ENCODE measurements around the gene KCTD19.

Gene KCTD19

GRCh38 chr16:67357561-67357960 is 31.0 kb upstream of the KCTD19 start:
- TF ChIP-seq FOXP2 (optimal IDR thresholded peaks at IDR 0.05; ENCODE audit: borderline replicate concordance, extremely low read depth, extremely low read length, insufficient read depth) (no peak), TAF1 (IDR thresholded peaks at IDR 0.05; ENCODE audit: borderline replicate concordance, insufficient read depth, low read length) (no peak), REST (IDR thresholded peaks at IDR 0.05; ENCODE audit: insufficient read depth in 1 of 2, low read depth in 2 of 2, low read length in 2 of 2) (no peak), POLR2AphosphoS5 (IDR thresholded peaks at IDR 0.05; ENCODE audit: low read depth, low read length) (no peak), SIN3A (IDR thresholded peaks at IDR 0.05; ENCODE audit: borderline replicate concordance, insufficient read depth, low read length) (no peak)

DNA sequence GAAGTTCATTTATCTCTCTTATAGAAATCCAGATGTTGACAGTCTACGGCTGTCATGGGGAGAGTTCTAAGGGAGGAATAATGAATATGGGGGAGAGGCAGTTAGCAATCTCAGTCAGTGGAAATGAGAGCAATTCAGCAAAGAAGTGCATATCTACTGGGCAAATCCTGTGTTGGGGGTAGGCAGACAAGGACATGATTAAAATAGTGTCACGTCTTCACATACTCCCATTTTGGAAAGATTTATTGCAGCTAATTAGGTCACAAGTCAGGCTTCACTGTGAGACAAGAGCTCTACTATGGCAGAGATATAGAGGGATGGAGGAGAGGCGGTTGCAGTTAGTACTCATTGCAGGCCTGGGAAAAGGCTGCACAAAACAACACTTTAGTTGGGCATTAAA is 29.9 kb upstream of the KCTD19 start:
- TF ChIP-seq SIN3A (IDR thresholded peaks at IDR 0.05; ENCODE audit: borderline replicate concordance, insufficient read depth, low read length) (no peak), FOXP2 (optimal IDR thresholded peaks at IDR 0.05; ENCODE audit: borderline replicate concordance, extremely low read depth, extremely low read length, insufficient read depth) (no peak), POLR2AphosphoS5 (IDR thresholded peaks at IDR 0.05; ENCODE audit: low read depth, low read length) (no peak), TAF1 (IDR thresholded peaks at IDR 0.05; ENCODE audit: borderline replicate concordance, insufficient read depth, low read length) (no peak), REST (IDR thresholded peaks at IDR 0.05; ENCODE audit: insufficient read depth in 1 of 2, low read depth in 2 of 2, low read length in 2 of 2) (no peak)

GRCh38 chr16:67350324-67350723 is 23.8 kb upstream of the KCTD19 start:
- TF ChIP-seq FOXP2 (optimal IDR thresholded peaks at IDR 0.05; ENCODE audit: borderline replicate concordance, extremely low read depth, extremely low read length, insufficient read depth) = no peak
- TF ChIP-seq SIN3A (IDR thresholded peaks at IDR 0.05; ENCODE audit: borderline replicate concordance, insufficient read depth, low read length) = no peak
- no peak for TF ChIP-seq TAF1 (IDR thresholded peaks at IDR 0.05; ENCODE audit: borderline replicate concordance, insufficient read depth, low read length)
- TF ChIP-seq POLR2AphosphoS5 (IDR thresholded peaks at IDR 0.05; ENCODE audit: low read depth, low read length) = no peak
- no peak for TF ChIP-seq REST (IDR thresholded peaks at IDR 0.05; ENCODE audit: insufficient read depth in 1 of 2, low read depth in 2 of 2, low read length in 2 of 2)

DNA sequence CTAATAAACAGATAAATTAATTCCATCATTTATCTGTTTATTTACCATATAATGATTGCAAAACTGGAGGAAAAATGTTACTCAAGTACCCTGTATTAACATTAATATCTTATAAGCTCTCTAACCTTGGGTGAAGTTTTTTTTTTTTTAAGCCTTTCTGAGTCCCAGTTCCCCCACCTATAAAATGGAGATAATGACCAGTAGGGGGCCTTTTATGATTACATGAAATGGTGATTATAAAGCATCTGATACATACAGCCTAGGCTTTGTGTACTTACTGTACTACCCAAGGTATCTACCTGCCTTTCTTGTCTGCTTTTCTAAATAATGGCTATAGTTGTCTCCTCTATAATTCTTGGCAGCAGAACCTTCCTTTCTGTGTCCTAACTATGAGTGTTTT is 22.6 kb upstream of the KCTD19 start:
- TF ChIP-seq REST (IDR thresholded peaks at IDR 0.05; ENCODE audit: insufficient read depth in 1 of 2, low read depth in 2 of 2, low read length in 2 of 2) (no peak), POLR2AphosphoS5 (IDR thresholded peaks at IDR 0.05; ENCODE audit: low read depth, low read length) (no peak), FOXP2 (optimal IDR thresholded peaks at IDR 0.05; ENCODE audit: borderline replicate concordance, extremely low read depth, extremely low read length, insufficient read depth) (no peak), SIN3A (IDR thresholded peaks at IDR 0.05; ENCODE audit: borderline replicate concordance, insufficient read depth, low read length) (no peak), TAF1 (IDR thresholded peaks at IDR 0.05; ENCODE audit: borderline replicate concordance, insufficient read depth, low read length) (no peak)

DNA sequence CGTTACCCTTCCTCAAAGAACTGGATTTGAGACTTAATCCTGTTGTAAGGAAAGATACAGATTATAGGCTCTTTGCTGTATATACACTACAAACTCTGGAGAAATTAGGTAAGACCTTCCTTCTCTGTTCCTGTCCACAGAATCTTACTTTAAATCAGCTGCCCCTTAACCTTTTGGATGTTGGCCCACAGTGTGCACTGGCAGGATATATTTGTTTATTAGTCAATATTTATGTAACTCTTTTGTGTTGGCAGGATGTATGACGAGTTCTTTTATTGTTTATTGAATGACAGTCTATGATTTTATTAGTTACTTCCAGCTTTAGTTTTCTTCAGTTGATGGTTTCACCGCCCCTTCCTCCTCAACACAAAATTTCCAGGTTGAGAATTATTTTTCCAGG is 19.8 kb upstream of the KCTD19 start:
- TF ChIP-seq REST (IDR thresholded peaks at IDR 0.05; ENCODE audit: insufficient read depth in 1 of 2, low read depth in 2 of 2, low read length in 2 of 2) = no peak
- TF ChIP-seq SIN3A (IDR thresholded peaks at IDR 0.05; ENCODE audit: borderline replicate concordance, insufficient read depth, low read length) = no peak
- TF ChIP-seq POLR2AphosphoS5 (IDR thresholded peaks at IDR 0.05; ENCODE audit: low read depth, low read length) = no peak
- TF ChIP-seq TAF1 (IDR thresholded peaks at IDR 0.05; ENCODE audit: borderline replicate concordance, insufficient read depth, low read length) = no peak
- TF ChIP-seq FOXP2 (optimal IDR thresholded peaks at IDR 0.05; ENCODE audit: borderline replicate concordance, extremely low read depth, extremely low read length, insufficient read depth) = no peak
